HepG2 (cell line): ENCODE measurements around the gene FUT3. TPM values are rescaled to one million over a fixed set of nuclear protein-coding genes. Genes with fewer than 3 reads are reported as not detected.

ENCODE experiments used
- DMAP1 ChIP-seq: IDR thresholded peaks from 2 replicates; pipeline ENCODE4 v1.6.1; 2016
- ERF ChIP-seq: IDR thresholded peaks from 2 replicates; pipeline ENCODE4 v1.6.1; 2018; ENCODE audit warnings: missing biosample characterization, missing genetic modification reagents
- MLLT10 ChIP-seq: sonication (generic); formaldehyde crosslinking; IDR thresholded peaks from 2 replicates; pipeline ENCODE4 v1.4.0; 2020; ENCODE audit warnings: missing genetic modification reagents
- NAIF1 ChIP-seq: sonication (generic); formaldehyde crosslinking; IDR thresholded peaks from 2 replicates; pipeline ENCODE4 v1.5.0; 2020; ENCODE audit warnings: mild to moderate bottlenecking, missing genetic modification reagents, borderline replicate concordance
- NFATC3 ChIP-seq: sonication (generic); formaldehyde crosslinking; IDR thresholded peaks from 2 replicates; pipeline ENCODE4 v1.5.1; 2020; ENCODE audit warnings: mild to moderate bottlenecking, missing genetic modification reagents
- RELA ChIP-seq: sonication (generic); formaldehyde crosslinking; IDR thresholded peaks from 2 replicates; pipeline ENCODE4 v1.4.0; 2020; ENCODE audit warnings: missing genetic modification reagents
- SIX1 ChIP-seq: sonication (generic); formaldehyde crosslinking; IDR thresholded peaks from 2 replicates; pipeline ENCODE4 v1.4.0; 2020; ENCODE audit warnings: missing genetic modification reagents, borderline replicate concordance
- SMARCE1 ChIP-seq: fragments of 450-650 bp; IDR thresholded peaks from 2 replicates; pipeline ENCODE4 v1.6.1; 2017; ENCODE audit warnings: borderline replicate concordance
- SOX6 ChIP-seq, 2 experiments: fragments of 450-650 bp in 1 of 2; sonication (generic) in 1 of 2; formaldehyde crosslinking in 1 of 2; IDR thresholded peaks; 2 replicates each; pipeline versions ENCODE4 v1.4.0 to v1.6.1; 2017 to 2020; ENCODE audit warnings: antibody characterized with exemption in 1 of 2, mild to moderate bottlenecking in 1 of 2, missing genetic modification reagents in 1 of 2
- TSC22D2 ChIP-seq: sonication (generic); formaldehyde crosslinking; IDR thresholded peaks from 2 replicates; pipeline ENCODE4 v1.5.1; 2020; ENCODE audit warnings: missing genetic modification reagents, mild to moderate bottlenecking, borderline replicate concordance
- XRCC5 ChIP-seq: fragments of 200-400 bp; formaldehyde crosslinking; optimal IDR thresholded peaks from 2 replicates; pipeline ENCODE3; 2017; ENCODE audit warnings: mild to moderate bottlenecking, low read length
- ZBTB42 ChIP-seq: sonication (generic); formaldehyde crosslinking; IDR thresholded peaks from 2 replicates; pipeline ENCODE4 v1.5.0; 2020; ENCODE audit warnings: mild to moderate bottlenecking, missing genetic modification reagents
- ZBTB43 ChIP-seq: sonication (generic); formaldehyde crosslinking; conservative IDR thresholded peaks from 2 replicates; pipeline ENCODE4 v1.4.0; 2020; ENCODE audit warnings: missing genetic modification reagents
- ZGPAT ChIP-seq: IDR thresholded peaks from 2 replicates; pipeline ENCODE4 v1.6.1; 2016; ENCODE audit warnings: mild to moderate bottlenecking
- ZHX2 ChIP-seq, 2 experiments: sonication (generic) in 1 of 2; formaldehyde crosslinking in 1 of 2; IDR thresholded peaks; 2 replicates each; pipeline versions ENCODE4 v1.6.1 to v1.9.0; 2014 to 2022; ENCODE audit warnings: antibody characterized with exemption in 1 of 2, borderline replicate concordance in 1 of 2, inconsistent platforms in 1 of 2, low read depth in 1 of 2, missing genetic modification reagents in 1 of 2
- ZMYM2 ChIP-seq: sonication (generic); formaldehyde crosslinking; IDR thresholded peaks from 2 replicates; pipeline ENCODE4 v1.8.0; 2022; ENCODE audit warnings: mild to moderate bottlenecking, missing genetic modification reagents
- ZNF136 ChIP-seq: sonication (generic); formaldehyde crosslinking; IDR thresholded peaks from 2 replicates; pipeline ENCODE4 v1.8.1; 2022; ENCODE audit warnings: low read depth, mild to moderate bottlenecking, moderate library complexity, missing genetic modification reagents
- ZNF251 ChIP-seq: sonication (generic); formaldehyde crosslinking; IDR thresholded peaks from 2 replicates; pipeline ENCODE4 v1.9.0; 2021; ENCODE audit warnings: mild to moderate bottlenecking, missing genetic modification reagents
- ZNF501 ChIP-seq: sonication (generic); formaldehyde crosslinking; IDR thresholded peaks from 2 replicates; pipeline ENCODE4 v1.5.1; 2020; ENCODE audit warnings: mild to moderate bottlenecking, moderate library complexity, missing genetic modification reagents
- ZNF652 ChIP-seq: IDR thresholded peaks from 2 replicates; pipeline ENCODE4 v1.6.1; 2016; ENCODE audit warnings: low read depth, borderline replicate concordance
- ZNF75D ChIP-seq: sonication (generic); formaldehyde crosslinking; IDR thresholded peaks from 2 replicates; pipeline ENCODE4 v1.8.1; 2023; ENCODE audit warnings: missing genetic modification reagents, mild to moderate bottlenecking, borderline replicate concordance
- ZNF878 ChIP-seq: sonication (generic); formaldehyde crosslinking; IDR thresholded peaks from 2 replicates; pipeline ENCODE4 v1.8.1; 2023; ENCODE audit warnings: mild to moderate bottlenecking, missing genetic modification reagents, moderate library complexity
- polyA plus RNA-seq, 8 experiments: library from polyadenylated mRNA; depleted of rRNA in 3 of 8; stranded (reverse) in 7 of 8; unstranded in 1 of 8; fragments of >200 nt; fragmentation: Illumina TruSeq in 4 of 8; extraction: Trizol in 4 of 8; gene quantifications; 2 replicates each; pipeline versions ENCODE4 v1.2.1 to v1.2.3, GENCODE V29; 2011 to 2016; ENCODE audit warnings: low read depth in 4 of 8, missing spikeins in 1 of 8, mixed read lengths in 1 of 8; ENCODE audit not compliant: insufficient read depth in 1 of 8
- total RNA-seq, 5 experiments: library from RNA; depleted of rRNA; stranded (reverse); fragments of >200 nt; fragmentation: Illumina TruSeq; extraction: Trizol; gene quantifications; 2 replicates each; pipeline ENCODE4 v1.2.3, GENCODE V29; 2016; ENCODE audit warnings: low read depth in 1 of 5

FUT3 gene
- total and polyA plus RNA-seq, 2 of the 13 experiments (the other 11 are each of a cell fraction or from before 2014, with no cell fraction given): 0.53 to 1.1 TPM

- peak; percentile 96 for TF ChIP-seq ZGPAT (CRISPR knock-in tag)
- TF ChIP-seq XRCC5: no peak
- no peak for TF ChIP-seq ZNF136 (CRISPR knock-in tag)
- peak; percentile 72; the same call in 1 of the 2 replicates for TF ChIP-seq TSC22D2
- TF ChIP-seq ZNF251 (CRISPR knock-in tag): no peak
- no peak for TF ChIP-seq NFATC3 (CRISPR knock-in tag)
- TF ChIP-seq SOX6 (IDR thresholded peaks at IDR 0.05): no peak
- TF ChIP-seq SOX6 (CRISPR knock-in tag; IDR thresholded peaks at IDR 0.05): peak; percentile 97
- TF ChIP-seq ZBTB43 (CRISPR knock-in tag): peak; percentile 61; the same call in 1 of the 2 replicates
- no peak for TF ChIP-seq ZNF75D (CRISPR knock-in tag)
- peak; percentile 61; the same call in 1 of the 2 replicates for TF ChIP-seq DMAP1
- no peak; the same call in 1 of the 2 replicates for TF ChIP-seq ZNF652
- no peak for TF ChIP-seq ZBTB42 (CRISPR knock-in tag)
- TF ChIP-seq MLLT10 (CRISPR knock-in tag): no peak
- TF ChIP-seq ZMYM2 (CRISPR knock-in tag): peak; percentile 100
- no peak for TF ChIP-seq SMARCE1
- peak; percentile 65; the same call in 1 of the 2 replicates for TF ChIP-seq SIX1
- peak; percentile 92 for TF ChIP-seq ERF (CRISPR knock-in tag)
- TF ChIP-seq ZNF878 (CRISPR knock-in tag): peak; percentile 94
- 0 out of 2 replicates have a peak, but pooled peaks have one; percentile 31 for TF ChIP-seq RELA
- TF ChIP-seq ZHX2 (IDR thresholded peaks at IDR 0.05; ENCODE audit: low read depth): peak; percentile 64; the same call in 1 of the 2 replicates
- no peak for TF ChIP-seq ZHX2 (CRISPR knock-in tag; IDR thresholded peaks at IDR 0.05; ENCODE audit: borderline replicate concordance)
- TF ChIP-seq ZNF501 (CRISPR knock-in tag): peak; percentile 84
- TF ChIP-seq NAIF1: no peak
These were observed 19.7 kb upstream of the FUT3 start (continued) for GRCh38 chr19:5870986-5871394.
